C4-2B (cell line): ENCODE results near the gene SYNPR.

Source experiments
- CTCF ChIP-seq: fragments of 450-650 bp; conservative IDR thresholded peaks from 2 replicates; pipeline ENCODE4 v1.5.1; 2017; ENCODE audit warnings: mild to moderate bottlenecking
- ZFX ChIP-seq: fragments of 450-650 bp; IDR thresholded peaks from 2 replicates; pipeline ENCODE4 v1.6.1; 2017

- TF ChIP-seq CTCF (no peak), ZFX (no peak)
These were observed 376.8 kb downstream of the SYNPR start for GRCh38 chr3:63654931-63655330.
